Measurements from ENCODE around the gene AGBL4.

GRCh38 chr1:48953617-48954016, 1070.1 kb downstream of the AGBL4 start:
- TF ChIP-seq CTCF (conservative IDR thresholded peaks at IDR 0.05 in 1 of 2, IDR thresholded peaks at IDR 0.05 in 1 of 2; ENCODE audit: extremely low read depth in 1 of 2, insufficient read depth in 1 of 2, low read depth in 1 of 2, low read length in 2 of 2) (no peak), EZH2 (IDR thresholded peaks at IDR 0.05; ENCODE audit: borderline replicate concordance, low read length) (no peak)

All from mammary epithelial cell (primary cell).